GM10266 (cell line): ENCODE measurements around the gene ILDR2.

Source experiments
- DNase-seq: peaks from one replicate; pipeline ENCODE4 v3.0.0; 2012; ENCODE audit errors: extremely low spot score
- TF ChIP-seq, protein P1 (sequence below): IDR thresholded peaks from 2 replicates; pipeline ENCODE4 v1.5.1; 2012; ENCODE audit warnings: mild to moderate bottlenecking, low read depth; ENCODE audit not compliant: control insufficient read depth, insufficient read depth; ENCODE audit errors: missing control alignments

The ILDR2 gene

GRCh38 chr1:166980818-166981217 lies 5.5 kb upstream of the ILDR2 start:
- DNase-seq, result no peak
- TF ChIP-seq, protein P1, sequence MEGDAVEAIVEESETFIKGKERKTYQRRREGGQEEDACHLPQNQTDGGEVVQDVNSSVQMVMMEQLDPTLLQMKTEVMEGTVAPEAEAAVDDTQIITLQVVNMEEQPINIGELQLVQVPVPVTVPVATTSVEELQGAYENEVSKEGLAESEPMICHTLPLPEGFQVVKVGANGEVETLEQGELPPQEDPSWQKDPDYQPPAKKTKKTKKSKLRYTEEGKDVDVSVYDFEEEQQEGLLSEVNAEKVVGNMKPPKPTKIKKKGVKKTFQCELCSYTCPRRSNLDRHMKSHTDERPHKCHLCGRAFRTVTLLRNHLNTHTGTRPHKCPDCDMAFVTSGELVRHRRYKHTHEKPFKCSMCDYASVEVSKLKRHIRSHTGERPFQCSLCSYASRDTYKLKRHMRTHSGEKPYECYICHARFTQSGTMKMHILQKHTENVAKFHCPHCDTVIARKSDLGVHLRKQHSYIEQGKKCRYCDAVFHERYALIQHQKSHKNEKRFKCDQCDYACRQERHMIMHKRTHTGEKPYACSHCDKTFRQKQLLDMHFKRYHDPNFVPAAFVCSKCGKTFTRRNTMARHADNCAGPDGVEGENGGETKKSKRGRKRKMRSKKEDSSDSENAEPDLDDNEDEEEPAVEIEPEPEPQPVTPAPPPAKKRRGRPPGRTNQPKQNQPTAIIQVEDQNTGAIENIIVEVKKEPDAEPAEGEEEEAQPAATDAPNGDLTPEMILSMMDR, result no peak

GRCh38 chr1:166980383-166980782 lies 5.0 kb upstream of the ILDR2 start:
- TF ChIP-seq, protein P1, result no peak
- DNase-seq, result no peak

- DNase-seq, result no peak
- TF ChIP-seq, protein P1, result no peak
Observed at GRCh38 chr1:166978821-166979220, 3.5 kb upstream of the ILDR2 start.

- no peak for DNase-seq
- TF ChIP-seq, protein P1, result no peak
Observed at GRCh38 chr1:166977951-166978350, 2.6 kb upstream of the ILDR2 start.

DNA sequence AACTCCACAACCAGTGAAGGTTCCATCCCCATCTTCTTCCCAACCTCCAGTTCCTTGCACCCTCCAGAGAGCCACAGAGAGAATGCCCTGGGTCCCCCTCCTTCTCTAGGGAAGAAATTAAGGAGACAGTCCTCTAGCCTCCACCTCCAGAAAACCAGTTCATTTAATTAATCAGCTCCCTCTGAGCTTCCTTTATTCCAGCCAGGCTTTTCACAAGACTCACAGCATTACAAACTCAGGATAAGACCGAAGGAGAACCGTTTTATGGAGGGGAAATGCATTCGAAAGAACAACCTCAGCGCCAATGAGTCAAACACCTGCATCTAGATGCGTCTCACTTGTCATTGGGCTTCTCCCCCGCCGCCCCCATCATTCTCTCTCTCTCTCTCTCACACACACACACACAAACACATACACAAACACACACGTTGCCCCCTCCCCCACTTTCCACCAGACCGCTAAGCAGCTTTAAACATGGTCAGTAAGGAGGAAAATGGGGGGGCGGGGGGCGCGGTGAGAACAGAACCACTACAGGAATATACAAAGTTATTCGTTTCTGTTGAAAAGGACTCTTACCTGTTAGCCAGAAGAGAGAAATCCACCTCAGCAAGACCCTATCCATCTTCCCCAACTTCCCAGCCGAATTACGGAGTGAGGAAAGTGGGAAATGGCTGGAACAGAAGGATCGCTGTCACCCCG lies 544 bp downstream of the ILDR2 start:
- DNase-seq, result peak; percentile 53
- TF ChIP-seq, protein P1, result no peak

DNA sequence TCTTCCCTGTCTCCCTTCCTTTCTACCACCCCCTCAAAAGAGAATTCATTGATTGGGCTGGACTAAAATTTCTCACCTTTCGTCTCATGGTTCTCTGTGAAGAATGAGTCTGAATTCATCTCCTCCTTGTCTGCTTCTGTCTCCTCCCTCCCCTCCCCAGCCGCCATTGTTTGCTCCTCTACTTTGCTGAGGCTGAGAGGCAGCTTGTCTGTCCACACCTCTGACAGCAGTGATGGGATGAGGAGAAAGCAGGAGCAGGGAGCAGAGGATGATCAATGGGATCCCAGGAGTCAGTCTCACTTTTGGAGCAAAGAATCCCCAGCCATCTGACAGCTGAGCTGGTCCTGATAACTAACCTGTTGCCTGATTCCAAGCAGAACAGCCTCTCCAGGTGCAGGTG lies 2.5 kb downstream of the ILDR2 start:
- no peak for DNase-seq

DNA sequence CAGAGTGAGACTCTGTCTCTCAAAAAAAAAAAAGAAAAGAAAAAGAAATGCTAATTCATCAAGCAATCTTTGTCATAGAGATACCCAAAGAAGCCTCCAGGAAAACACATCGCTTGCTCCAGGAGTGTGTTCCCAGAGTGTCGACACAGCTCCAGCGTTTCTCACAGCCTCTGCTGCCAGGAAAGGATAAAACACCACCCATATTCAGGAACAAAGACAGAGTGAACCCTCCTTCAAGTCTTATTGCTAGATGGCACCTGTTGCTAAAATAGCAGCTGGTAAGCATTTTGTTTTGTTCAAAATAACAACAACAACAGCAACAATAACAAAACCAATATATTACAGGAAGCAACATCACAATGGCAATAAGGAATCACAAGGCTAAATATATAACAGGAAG lies 3.1 kb downstream of the ILDR2 start:
- TF ChIP-seq, protein P1, result no peak

More for the DNA sequence above, 2.5 kb downstream of the ILDR2 start:
- TF ChIP-seq, protein P1, result no peak

More for the DNA sequence above, 3.1 kb downstream of the ILDR2 start:
- no peak for DNase-seq
